ENCODE data around the gene APELA.

- no peak for TF ChIP-seq CTCF (IDR thresholded peaks at IDR 0.05)
- TF ChIP-seq POLR2A (IDR thresholded peaks at IDR 0.05) = no peak
These were observed 68.2 kb downstream of the APELA start for GRCh38 chr4:164945146-164945545.
